GM19023 (cell line): ENCODE results near the gene SEC14L3.
"Not testable (repeated sequence)": the region's sequence is repeated elsewhere in the genome, so short reads cannot be mapped to it uniquely, and the experiment has no call there.

Source experiments
- ATAC-seq: cut with Tn5 transposase; IDR thresholded peaks from one replicate; pipeline ENCODE4 v1.9.1; 2021; ENCODE audit warnings: mild to moderate bottlenecking, moderate library complexity; ENCODE audit not compliant: unreplicated experiment

The SEC14L3 gene

GRCh38 chr22:30486661-30487115 is 14.9 kb upstream of the SEC14L3 start:
- no peak for ATAC-seq

GRCh38 chr22:30486118-30486517 is 14.3 kb upstream of the SEC14L3 start:
- ATAC-seq: no peak

- no peak for ATAC-seq
These were observed 13.7 kb upstream of the SEC14L3 start for GRCh38 chr22:30485362-30485988.

GRCh38 chr22:30483169-30483568 is 11.4 kb upstream of the SEC14L3 start:
- ATAC-seq: no peak

DNA sequence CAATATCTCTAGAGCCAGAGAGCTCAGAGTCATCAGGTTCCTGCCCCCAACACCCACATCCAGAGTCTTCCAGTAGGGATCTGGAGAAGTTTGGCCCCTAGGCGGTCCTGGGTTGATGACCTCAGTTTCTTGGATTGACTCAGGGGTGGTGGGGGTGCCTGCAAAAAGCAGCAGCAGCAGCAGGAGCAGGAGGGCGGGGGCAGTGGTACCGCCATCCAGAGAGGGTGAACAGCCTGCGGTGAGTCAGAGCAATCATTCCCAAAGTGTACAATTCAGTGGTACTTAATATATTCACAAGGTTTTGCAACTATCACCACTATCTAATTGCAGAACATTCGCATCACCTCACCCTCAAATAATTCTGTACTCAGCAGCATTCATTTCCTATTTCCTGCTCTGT is 9.9 kb upstream of the SEC14L3 start:
- ATAC-seq: no peak

GRCh38 chr22:30479981-30480380 is 8.2 kb upstream of the SEC14L3 start:
- ATAC-seq: no peak

- no peak for ATAC-seq
These were observed 3.0 kb upstream of the SEC14L3 start for GRCh38 chr22:30474683-30475424.

GRCh38 chr22:30474121-30474520 is 2.3 kb upstream of the SEC14L3 start:
- no peak for ATAC-seq

DNA sequence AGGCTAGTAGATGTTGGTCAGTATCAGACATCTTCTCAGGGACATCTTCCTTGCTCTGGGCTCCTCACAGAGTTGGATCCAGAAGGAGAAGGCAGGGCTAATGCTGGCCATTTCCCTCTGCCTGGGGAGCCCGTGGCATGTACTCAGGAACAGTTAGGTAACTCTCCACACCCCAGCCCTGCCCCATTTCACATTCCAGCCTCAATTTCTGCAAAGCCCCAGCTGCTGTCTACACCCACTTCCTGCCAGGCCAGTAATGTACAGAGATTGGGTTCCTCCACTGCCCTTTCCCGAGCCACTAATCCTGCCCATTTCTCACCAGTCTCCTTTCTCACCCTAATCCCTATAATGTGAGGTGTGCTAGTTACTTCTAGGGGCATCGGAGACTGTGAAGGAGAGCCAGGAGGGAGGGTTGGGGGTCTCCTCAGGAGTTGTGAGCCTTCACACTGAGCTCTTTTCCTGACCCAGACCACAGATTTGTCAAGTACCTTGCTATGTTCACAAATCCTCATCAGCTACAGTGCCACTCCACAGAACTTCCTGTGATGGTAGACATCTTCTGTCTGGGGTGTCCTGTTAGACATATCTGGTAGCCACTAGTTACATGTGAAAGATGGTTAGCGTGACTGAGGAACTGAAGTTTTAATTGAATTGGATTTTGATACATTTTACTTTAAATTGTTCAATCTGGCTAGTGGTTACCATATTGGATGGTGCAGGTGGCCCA is 1.3 kb upstream of the SEC14L3 start:
- no peak for ATAC-seq

- ATAC-seq: no peak
These were observed 1.2 kb downstream of the SEC14L3 start for GRCh38 chr22:30470655-30471054.

DNA sequence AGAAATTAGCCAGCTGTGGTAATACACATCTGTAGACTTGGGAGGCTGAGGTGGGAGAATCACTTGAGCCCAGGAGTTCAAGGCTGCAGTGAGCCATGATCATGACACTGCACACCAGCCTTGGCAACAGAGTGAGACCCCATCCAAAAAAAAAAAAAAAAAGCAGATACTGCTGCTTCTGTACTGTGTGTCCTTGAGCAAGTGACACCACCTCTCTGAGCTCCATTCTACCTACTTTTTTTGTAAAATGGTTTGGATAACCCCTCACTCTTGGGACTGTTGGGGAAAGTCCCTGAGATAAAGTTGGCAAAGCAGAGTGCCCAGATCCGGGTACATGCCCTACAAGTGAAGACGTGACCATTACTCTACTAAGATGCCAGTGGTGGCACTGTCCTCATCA is 2.7 kb downstream of the SEC14L3 start:
- no peak for ATAC-seq

DNA sequence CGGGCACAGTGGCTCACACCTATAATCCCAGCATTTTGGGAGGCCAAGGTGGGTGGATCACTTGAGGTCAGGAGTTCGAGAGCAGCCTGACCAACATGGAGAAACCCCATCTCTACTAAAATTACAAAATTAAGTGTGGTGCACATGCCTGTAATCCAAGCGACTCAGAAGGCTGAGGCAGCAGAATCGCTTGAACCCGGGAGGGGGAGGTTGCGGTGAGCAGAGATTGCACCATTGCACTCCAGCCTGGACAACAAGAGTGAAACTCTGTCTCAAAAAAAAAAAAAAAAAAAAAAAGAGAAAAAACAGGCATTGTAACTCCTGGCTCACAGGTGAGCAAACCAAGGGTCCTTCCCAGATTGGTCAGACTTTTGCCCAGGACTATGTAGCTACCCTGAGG is 11.3 kb downstream of the SEC14L3 start:
- ATAC-seq: not testable (repeated sequence)

DNA sequence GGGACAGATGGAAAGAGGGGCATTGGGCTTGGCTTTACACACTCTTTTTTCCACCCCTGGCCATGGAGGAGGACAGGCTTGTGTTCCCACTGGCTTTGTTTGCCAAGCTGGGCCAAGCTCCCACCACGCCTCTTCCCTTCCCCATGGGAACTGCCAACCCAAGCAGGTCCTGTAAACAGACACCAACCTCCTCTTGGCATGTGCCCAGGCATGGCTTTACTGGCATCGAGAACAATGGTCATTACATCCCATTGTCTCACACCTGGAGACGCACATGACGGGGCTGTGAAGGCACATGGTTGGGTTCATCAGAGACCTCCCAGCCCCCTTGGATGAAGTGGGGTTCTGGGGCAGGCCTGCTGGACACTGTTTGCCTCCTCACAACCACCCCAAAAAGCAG is 11.7 kb downstream of the SEC14L3 start:
- no peak for ATAC-seq

GRCh38 chr22:30459181-30460052 is 12.4 kb downstream of the SEC14L3 start:
- ATAC-seq: no peak

- ATAC-seq: no peak
These were observed 13.8 kb downstream of the SEC14L3 start for GRCh38 chr22:30457981-30458380.

DNA sequence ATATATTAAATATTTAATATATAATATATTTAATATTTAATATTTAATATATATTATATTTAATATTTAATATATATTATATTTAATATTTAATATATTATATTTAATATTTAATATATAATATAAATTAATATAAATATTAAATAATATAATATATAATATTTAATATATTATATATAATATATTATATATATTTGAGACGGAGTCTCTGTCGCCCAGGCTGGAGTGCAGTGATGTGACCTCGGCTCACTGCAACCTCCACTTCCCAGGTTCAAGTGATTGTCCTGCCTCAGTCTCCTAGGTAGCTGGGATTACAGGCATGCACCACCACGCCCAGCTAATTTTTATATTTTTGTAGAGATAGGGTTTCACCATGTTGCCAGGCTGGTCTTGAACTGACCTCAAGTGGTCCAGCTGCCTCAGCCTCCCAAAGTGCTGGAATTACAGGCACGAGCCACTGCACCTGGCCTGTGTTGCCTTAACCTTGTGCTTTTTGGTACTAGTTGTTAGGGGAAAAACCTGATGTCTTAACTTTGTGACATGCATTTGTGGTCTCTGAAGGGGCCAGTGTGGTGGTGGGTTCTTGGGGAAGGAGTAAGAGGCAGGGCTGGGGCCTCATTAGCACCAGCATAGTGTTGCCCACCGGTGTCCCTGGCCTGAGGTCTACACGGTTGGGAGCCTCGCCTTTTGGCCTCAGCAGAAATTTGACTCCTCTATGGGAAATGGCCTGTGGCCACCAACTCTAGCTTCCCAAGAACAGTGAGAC is 16.6 kb downstream of the SEC14L3 start:
- ATAC-seq: no peak

GRCh38 chr22:30453731-30454510 is 17.9 kb downstream of the SEC14L3 start:
- ATAC-seq: no peak

DNA sequence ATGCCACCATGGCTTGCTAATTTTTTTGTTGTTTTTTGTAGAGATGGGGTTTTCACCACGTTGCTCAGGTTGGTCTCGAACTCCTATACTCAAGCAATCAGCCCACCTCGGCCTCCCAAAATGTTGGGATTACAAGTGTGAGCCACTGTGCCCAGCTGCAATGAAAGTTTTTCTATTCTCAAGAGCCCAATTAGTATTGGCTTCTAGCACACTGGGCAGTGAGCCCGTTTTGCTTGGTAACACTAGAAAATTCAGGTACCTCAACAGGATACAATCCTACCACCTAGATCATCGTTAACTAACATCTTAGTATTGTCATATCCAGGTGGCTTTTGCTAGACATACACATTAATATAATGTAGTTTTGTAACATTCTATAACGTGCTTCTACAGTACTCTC is 19.0 kb downstream of the SEC14L3 start:
- no peak for ATAC-seq

DNA sequence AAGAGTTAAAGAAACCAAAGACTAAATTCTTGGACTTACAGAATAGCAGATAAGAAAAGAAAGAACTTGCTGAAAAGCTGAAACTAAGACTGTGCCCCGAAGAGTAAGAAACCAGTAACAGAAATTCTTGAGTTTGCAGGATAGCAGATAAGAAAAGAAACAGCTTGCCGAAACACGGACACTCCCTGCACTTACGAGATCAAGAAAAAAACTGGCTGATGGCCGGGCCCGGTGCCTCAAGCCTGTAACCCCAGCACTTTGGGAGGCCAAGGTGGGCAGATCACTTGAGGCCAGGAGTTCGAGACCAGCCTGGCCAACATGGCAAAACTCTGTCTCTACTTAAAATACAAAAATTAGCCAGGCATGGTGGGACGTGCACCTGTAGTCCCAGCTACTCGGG is 20.3 kb downstream of the SEC14L3 start:
- not testable (repeated sequence) for ATAC-seq
